ENCODE results near the gene MAZ.

The MAZ gene

DNA sequence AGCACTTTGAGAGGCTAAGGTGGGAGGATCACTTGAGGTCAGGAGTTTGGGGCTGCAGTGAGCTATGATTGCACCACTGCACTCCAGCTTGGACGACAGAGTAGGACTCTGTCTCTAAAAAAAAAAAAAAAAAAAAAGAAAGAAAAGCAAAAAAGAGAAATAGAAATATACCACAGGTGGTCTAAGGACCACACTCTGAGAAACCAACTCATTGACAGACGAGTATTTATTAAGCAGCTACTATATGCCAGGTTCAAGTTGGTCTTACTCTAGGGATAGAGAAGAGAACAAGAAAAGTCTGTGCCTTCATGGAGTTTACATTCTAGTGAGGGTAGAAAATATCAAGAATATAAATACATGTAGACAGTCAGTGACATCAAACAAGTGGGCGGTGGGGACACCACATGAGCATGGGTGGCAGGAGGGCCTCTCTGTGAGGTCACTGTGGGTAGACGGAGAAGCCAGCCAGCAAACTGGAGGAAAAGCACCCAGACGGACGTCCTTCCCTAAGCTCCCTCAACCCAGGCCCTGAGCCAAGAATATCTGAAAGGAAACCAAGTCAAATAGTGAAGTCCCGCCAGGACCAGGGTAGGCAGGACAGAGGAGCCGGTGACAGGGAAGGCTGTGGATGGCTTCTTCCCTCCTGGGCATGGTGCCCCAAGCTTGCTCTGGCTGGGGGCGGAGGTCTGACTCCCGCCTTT lies 52.0 kb downstream of the MAZ start:
- DNase-seq: no peak

DNA sequence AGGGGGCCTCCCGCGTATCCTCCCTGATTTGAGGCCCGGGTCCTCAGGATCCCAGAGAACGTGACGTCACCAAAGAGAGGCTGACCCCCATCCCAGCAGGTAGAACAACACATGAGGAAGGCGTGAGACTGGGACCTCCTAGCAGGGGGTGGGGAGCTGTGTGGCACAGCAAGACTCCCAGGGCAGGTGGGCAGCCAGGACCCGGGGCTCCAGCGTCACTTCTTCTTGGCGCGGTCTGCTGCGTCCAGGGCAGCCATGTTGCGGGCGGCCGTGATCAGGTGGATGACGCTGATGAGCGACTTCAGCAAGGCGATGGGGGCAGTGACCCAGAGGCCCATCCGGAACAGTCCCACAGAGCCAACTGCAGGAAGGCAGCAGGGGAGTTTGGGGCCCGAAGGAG lies 52.6 kb downstream of the MAZ start:
- no peak for DNase-seq

DNA sequence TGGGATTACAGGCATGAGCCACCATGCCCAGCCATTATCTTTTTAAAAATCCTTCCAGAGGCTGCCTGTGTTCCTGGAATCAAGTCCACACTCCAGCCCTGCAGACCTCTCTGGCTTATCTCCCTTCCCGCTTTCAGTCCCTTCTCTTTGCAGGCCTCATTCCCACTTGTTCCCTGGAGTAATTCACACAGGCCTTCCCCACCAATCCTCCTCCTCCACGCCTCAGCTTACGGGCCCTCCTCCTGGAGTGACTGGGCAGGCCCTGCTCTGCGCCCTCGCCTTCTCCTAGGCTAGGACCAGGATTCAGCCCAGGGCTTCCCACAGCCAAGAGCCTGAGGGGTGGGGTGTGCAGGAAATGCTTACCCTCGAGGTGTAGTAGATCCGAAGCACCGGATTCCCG lies 53.9 kb downstream of the MAZ start:
- DNase-seq: no peak
